Gastroesophageal sphincter (tissue), 3 donors: ENCODE results near the gene ATG2A.
A peak's percentile ranks its signal among the peaks of the same experiment; 100 is the strongest.

Experiments used
- POLR2A ChIP-seq, 2 donors: fragments of 450-650 bp; IDR thresholded peaks; one replicate each; pipeline ENCODE4 v1.6.1; 2017; ENCODE audit warnings: antibody characterized with exemption in 2 of 2, mild to moderate bottlenecking in 2 of 2, moderate library complexity in 1 of 2
- TF ChIP-seq, protein P1 (sequence below), 4 experiments: fragments of 200-600 bp in 2 of 4; fragments of 450-650 bp in 2 of 4; sonication (generic) in 1 of 4; IDR thresholded peaks; one replicate each; pipeline ENCODE4 v1.5.1; 2017 to 2019; ENCODE audit warnings: antibody characterized with exemption in 4 of 4, mild to moderate bottlenecking in 2 of 4, moderate library complexity in 2 of 4

DNA sequence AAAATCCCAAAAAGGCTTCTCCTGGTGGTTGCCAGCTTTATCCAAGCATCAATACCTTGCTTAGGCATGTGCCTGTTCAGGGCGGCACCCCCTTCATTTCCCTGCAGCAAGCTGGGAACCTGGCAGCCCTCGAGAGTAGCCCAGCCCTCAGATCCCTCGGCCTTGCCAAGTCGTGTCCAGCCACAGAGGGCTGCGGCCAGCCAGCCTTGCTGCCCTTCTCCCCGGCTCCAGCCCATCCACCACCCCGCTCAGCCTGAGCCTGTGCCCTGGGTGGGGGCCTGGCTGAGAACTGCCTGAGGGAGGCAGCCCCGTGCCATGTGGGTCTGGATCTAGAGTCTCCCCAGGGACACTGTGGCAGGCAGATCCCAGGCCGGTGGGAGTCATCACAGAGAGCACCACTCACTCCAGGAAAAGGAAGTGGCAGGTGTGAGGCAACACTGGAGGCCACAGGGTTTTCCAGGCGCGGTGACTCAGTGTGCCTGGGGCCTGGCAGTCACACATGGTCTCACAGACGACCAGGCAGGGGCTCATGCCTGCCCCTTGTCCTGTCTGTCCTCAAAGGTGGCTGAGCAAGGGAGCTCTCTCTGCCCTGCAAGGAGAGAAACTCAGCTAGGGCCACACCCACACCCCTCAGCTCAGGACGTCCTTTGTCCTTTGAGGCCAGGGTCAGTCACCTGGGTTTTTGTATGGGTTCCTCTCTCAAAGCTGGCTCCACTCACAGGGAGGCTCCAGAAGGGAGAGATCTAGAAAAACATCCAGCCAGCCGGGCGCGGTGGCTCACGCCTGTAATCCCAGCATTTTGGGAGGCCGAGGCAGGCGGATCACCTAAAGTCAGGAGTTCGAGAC, 60.4 kb downstream of the ATG2A start:
- TF ChIP-seq, protein P1, sequence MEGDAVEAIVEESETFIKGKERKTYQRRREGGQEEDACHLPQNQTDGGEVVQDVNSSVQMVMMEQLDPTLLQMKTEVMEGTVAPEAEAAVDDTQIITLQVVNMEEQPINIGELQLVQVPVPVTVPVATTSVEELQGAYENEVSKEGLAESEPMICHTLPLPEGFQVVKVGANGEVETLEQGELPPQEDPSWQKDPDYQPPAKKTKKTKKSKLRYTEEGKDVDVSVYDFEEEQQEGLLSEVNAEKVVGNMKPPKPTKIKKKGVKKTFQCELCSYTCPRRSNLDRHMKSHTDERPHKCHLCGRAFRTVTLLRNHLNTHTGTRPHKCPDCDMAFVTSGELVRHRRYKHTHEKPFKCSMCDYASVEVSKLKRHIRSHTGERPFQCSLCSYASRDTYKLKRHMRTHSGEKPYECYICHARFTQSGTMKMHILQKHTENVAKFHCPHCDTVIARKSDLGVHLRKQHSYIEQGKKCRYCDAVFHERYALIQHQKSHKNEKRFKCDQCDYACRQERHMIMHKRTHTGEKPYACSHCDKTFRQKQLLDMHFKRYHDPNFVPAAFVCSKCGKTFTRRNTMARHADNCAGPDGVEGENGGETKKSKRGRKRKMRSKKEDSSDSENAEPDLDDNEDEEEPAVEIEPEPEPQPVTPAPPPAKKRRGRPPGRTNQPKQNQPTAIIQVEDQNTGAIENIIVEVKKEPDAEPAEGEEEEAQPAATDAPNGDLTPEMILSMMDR (IDR thresholded peaks at IDR 0.05): peak in 1 of 4 experiments; percentile 3
- no peak for TF ChIP-seq POLR2A (IDR thresholded peaks at IDR 0.05)
